ENCODE measurements around the gene SH3BP5L. TPM values are rescaled to one million over a fixed set of nuclear protein-coding genes. Genes with fewer than 3 reads are reported as not detected.

The SH3BP5L gene
- total and polyA plus RNA-seq, 2 experiments from 2014 or later: 2.8 to 26.1 TPM

GRCh38 chr1:248848602-248849001, 22.9 kb upstream of the SH3BP5L start (continued):
- TF ChIP-seq ZNF462 (CRISPR knock-in tag; IDR thresholded peaks at IDR 0.05) (no peak), EZH2phosphoT487 (IDR thresholded peaks at IDR 0.05; ENCODE audit: unreplicated experiment) (no peak), POLR2AphosphoS5 (IDR thresholded peaks at IDR 0.05; ENCODE audit: low read depth) (no peak; the same call in 1 of the 2 replicates), CTCF (conservative IDR thresholded peaks at IDR 0.05; ENCODE audit: low read depth in 2 of 2) (no peak), ETS1 (IDR thresholded peaks at IDR 0.05) (no peak), CREB1 (CRISPR knock-in tag; IDR thresholded peaks at IDR 0.05; ENCODE audit: low read depth) (no peak), JUNB (IDR thresholded peaks at IDR 0.05; ENCODE audit: unreplicated experiment) (no peak)

Measured in GM23338 (cell line).